Esophagus squamous epithelium (tissue), 4 donors: ENCODE data around the gene ADCYAP1.

Experiments
- CTCF ChIP-seq, 6 experiments: fragments of 450-650 bp in 4 of 6; fragments of 200-600 bp in 2 of 6; sonication (generic) in 2 of 6; IDR thresholded peaks; one replicate each; pipeline ENCODE4 v1.5.1; 2016 to 2019; ENCODE audit warnings: antibody characterized with exemption in 6 of 6, mild to moderate bottlenecking in 4 of 6, moderate library complexity in 4 of 6
- POLR2A ChIP-seq, 4 donors: fragments of 450-650 bp; IDR thresholded peaks; one replicate each; pipeline ENCODE4 v1.6.1; 2017; ENCODE audit warnings: antibody characterized with exemption in 4 of 4, mild to moderate bottlenecking in 4 of 4, moderate library complexity in 3 of 4

- TF ChIP-seq CTCF (IDR thresholded peaks at IDR 0.05) (no peak), POLR2A (IDR thresholded peaks at IDR 0.05) (no peak)
Observed at GRCh38 chr18:939958-940357, 35.3 kb downstream of the ADCYAP1 start.
